Natural killer cell treated with Interleukin-12 subunit alpha and Interleukin-12 subunit beta and Interleukin-15 and Interleukin-18, amount 100 ng/mL, for 72 hours (primary cell): ENCODE results near the gene NBPF3. TPM values are rescaled to one million over a fixed set of nuclear protein-coding genes. Genes with fewer than 3 reads are reported as not detected.
"Not testable (repeated sequence)": the region's sequence is repeated elsewhere in the genome, so short reads cannot be mapped to it uniquely, and the experiment has no call there.

Experiments used
- ATAC-seq, 2 donors: fragments of 150-1000 bp; cut with Tn5 transposase in 1 of 2; sonication (Bioruptor Pico), chemical (Tn5 transposase) in 1 of 2; 2 replicates each; pipeline ENCODE4 v1.10.0; 2021
- DNase-seq: peaks from one replicate; pipeline ENCODE4 v3.0.0; 2022; ENCODE audit warnings: low spot score
- H3K27ac Mint-ChIP-seq, 2 donors: 1 replicate in 1 of 2; 2 replicates in 1 of 2; pipeline ENCODE4 v1.8.0; 2022; ENCODE audit warnings: mixed read lengths in 2 of 2, mild to moderate bottlenecking in 1 of 2, moderate library complexity in 1 of 2
- H3K27me3 Mint-ChIP-seq, 2 donors: 1 replicate in 1 of 2; 2 replicates in 1 of 2; pipeline ENCODE4 v1.8.0; 2022; ENCODE audit warnings: mixed read lengths in 2 of 2
- H3K36me3 Mint-ChIP-seq: one replicate; pipeline ENCODE4 v1.8.0; 2022; ENCODE audit warnings: mixed read lengths
- H3K4me1 Mint-ChIP-seq, 2 donors: 1 replicate in 1 of 2; 2 replicates in 1 of 2; pipeline ENCODE4 v1.8.0; 2022; ENCODE audit warnings: low read depth in 2 of 2, mixed read lengths in 2 of 2, mild to moderate bottlenecking in 1 of 2
- H3K4me3 Mint-ChIP-seq: one replicate; pipeline ENCODE4 v1.8.0; 2022; ENCODE audit warnings: mixed read lengths
- H3K9me3 Mint-ChIP-seq: 2 replicates; pipeline ENCODE4 v1.8.0; 2022; ENCODE audit warnings: mixed read lengths
- total RNA-seq, 2 donors: library from RNA; stranded (reverse); gene quantifications; one replicate each; pipeline ENCODE4 v1.2.3, GENCODE V29; 2022

NBPF3 gene
- total RNA-seq, 2 donors from 2014 or later = 6.6 to 16.5 TPM

GRCh38 chr1:21428481-21429073, 11.4 kb upstream of the NBPF3 start:
- not testable (repeated sequence) for DNase-seq, H3K9me3 Mint-ChIP-seq, H3K27ac Mint-ChIP-seq, H3K4me3 Mint-ChIP-seq, H3K4me1 Mint-ChIP-seq, H3K36me3 Mint-ChIP-seq
- peak; percentile 7 to 25 for ATAC-seq
- H3K27me3 Mint-ChIP-seq = peaks cover 11 to 20% of the 10 kb centered on the region in 2 donors

DNA sequence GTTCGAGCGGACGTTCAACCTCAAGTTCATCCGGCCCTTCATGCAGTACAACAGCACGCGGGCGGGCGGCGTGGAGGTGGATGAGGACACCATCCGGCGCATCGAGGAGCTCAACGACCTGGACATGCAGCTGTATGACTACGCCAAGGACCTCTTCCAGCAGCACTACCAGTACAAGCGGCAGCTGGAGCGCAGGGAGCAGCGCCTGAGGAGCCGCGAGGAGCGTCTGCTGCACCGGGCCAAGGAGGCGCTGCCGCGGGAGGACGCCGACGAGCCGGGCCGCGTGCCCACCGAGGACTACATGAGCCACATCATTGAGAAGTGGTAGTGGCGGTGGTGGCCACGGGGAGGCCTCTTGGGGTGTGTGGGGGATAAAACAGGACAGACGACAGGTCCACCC, 10.7 kb upstream of the NBPF3 start:
- H3K27me3 Mint-ChIP-seq = peaks cover 12 to 20% of the 10 kb centered on the region in 2 donors
- not testable (repeated sequence) for H3K4me3 Mint-ChIP-seq, H3K27ac Mint-ChIP-seq, DNase-seq, H3K36me3 Mint-ChIP-seq, H3K9me3 Mint-ChIP-seq, ATAC-seq, H3K4me1 Mint-ChIP-seq

- not testable (repeated sequence) for H3K9me3 Mint-ChIP-seq, DNase-seq, H3K4me1 Mint-ChIP-seq, H3K27ac Mint-ChIP-seq, H3K36me3 Mint-ChIP-seq, H3K4me3 Mint-ChIP-seq, ATAC-seq
- H3K27me3 Mint-ChIP-seq = peaks cover 9 to 14% of the 10 kb centered on the region in 2 donors
Measured at GRCh38 chr1:21430875-21431274, 9.1 kb upstream of the NBPF3 start.

DNA sequence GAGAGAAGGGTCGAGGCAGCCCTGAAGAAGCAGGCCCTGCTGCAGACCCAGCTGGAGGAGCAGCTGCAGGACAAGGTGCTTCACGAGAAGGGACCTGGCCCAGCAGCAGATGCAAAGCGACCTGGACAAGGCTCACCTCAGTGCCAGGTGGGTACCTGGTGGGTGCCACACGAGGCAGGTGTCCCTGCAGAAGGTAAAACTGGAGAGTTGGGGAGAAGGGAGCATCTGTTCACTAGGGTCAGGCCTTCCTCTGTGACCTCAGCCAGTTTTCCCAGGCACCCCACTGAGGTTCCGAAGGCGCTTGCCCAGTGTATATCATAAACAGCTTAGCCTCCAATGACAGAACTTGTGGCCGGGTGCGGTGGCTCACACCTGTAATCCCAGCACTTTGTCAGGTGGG, 5.5 kb upstream of the NBPF3 start:
- no peak for DNase-seq
- no peak overlapping the region for H3K4me3 Mint-ChIP-seq
- H3K36me3 Mint-ChIP-seq = no peaks in the 10 kb centered on the region
- H3K27ac Mint-ChIP-seq = no peak overlapping the region
- ATAC-seq = no peak
- no peaks in the 10 kb centered on the region for H3K9me3 Mint-ChIP-seq
- H3K4me1 Mint-ChIP-seq = peaks cover 0 to under 1% of the 10 kb centered on the region in 2 donors
- H3K27me3 Mint-ChIP-seq = peaks cover 0 to 8% of the 10 kb centered on the region in 2 donors

GRCh38 chr1:21435646-21436487, 4.1 kb upstream of the NBPF3 start:
- no peak for DNase-seq
- ATAC-seq = no peak
- Mint-ChIP-seq H3K9me3 (no peaks in the 10 kb centered on the region), H3K27me3 (peaks cover 0 to 8% of the 10 kb centered on the region in 2 donors), H3K36me3 (no peaks in the 10 kb centered on the region), H3K4me3 (no peak overlapping the region), H3K27ac (no peak overlapping the region), H3K4me1 (peaks cover 8 to 9% of the 10 kb centered on the region in 2 donors)

- H3K4me3 Mint-ChIP-seq = peak overlapping the region; percentile 30
- peaks cover 10 to 14% of the 10 kb centered on the region in 2 donors for H3K4me1 Mint-ChIP-seq
- no peak for ATAC-seq
- H3K27ac Mint-ChIP-seq = no peak overlapping the region
- peaks cover 0 to 8% of the 10 kb centered on the region in 2 donors for H3K27me3 Mint-ChIP-seq
- no peak for DNase-seq
- H3K36me3 Mint-ChIP-seq = no peaks in the 10 kb centered on the region
- no peaks in the 10 kb centered on the region for H3K9me3 Mint-ChIP-seq
Measured at GRCh38 chr1:21436488-21437340, 3.2 kb upstream of the NBPF3 start.

DNA sequence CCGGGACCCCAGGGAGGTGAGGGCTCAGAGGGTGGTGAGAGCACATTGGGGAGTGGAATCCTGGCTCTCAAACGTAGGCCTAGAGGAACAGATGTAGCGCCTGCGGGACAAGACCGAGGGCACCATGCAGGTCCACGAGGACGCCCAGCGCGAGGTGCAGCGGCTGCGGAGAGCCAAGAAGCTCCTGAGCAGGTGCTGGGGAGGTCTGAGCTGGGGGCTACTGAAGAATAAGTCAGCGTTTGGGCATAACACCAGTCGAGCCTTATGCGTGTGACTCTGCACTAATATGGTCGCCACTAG, 2.6 kb upstream of the NBPF3 start:
- Mint-ChIP-seq H3K4me3 (peak overlapping the region; percentile 30), H3K27me3 (peaks cover 0 to 8% of the 10 kb centered on the region in 2 donors), H3K4me1 (peaks cover 10 to 14% of the 10 kb centered on the region in 2 donors), H3K27ac (no peak overlapping the region), H3K36me3 (no peaks in the 10 kb centered on the region), H3K9me3 (no peaks in the 10 kb centered on the region)
- DNase-seq (no peak), ATAC-seq (no peak)

GRCh38 chr1:21438646-21439312, 1.2 kb upstream of the NBPF3 start:
- H3K27me3 Mint-ChIP-seq, DNase-seq, H3K27ac Mint-ChIP-seq, H3K36me3 Mint-ChIP-seq, ATAC-seq, H3K9me3 Mint-ChIP-seq: not testable (repeated sequence)
- Mint-ChIP-seq H3K4me1 (peaks cover 10 to 14% of the 10 kb centered on the region in 2 donors), H3K4me3 (peak overlapping the region; percentile 96)

GRCh38 chr1:21439345-21439720, 604 bp upstream of the NBPF3 start:
- Mint-ChIP-seq H3K4me1 (peaks cover 10 to 14% of the 10 kb centered on the region in 2 donors), H3K27ac (peak overlapping the region; percentile 73 to 76), H3K4me3 (peak overlapping the region; percentile 96), H3K36me3 (no peaks in the 10 kb centered on the region), H3K9me3 (no peaks in the 10 kb centered on the region), H3K27me3 (peaks cover 0 to 5% of the 10 kb centered on the region in 2 donors)
- ATAC-seq = no peak
- no peak for DNase-seq

DNA sequence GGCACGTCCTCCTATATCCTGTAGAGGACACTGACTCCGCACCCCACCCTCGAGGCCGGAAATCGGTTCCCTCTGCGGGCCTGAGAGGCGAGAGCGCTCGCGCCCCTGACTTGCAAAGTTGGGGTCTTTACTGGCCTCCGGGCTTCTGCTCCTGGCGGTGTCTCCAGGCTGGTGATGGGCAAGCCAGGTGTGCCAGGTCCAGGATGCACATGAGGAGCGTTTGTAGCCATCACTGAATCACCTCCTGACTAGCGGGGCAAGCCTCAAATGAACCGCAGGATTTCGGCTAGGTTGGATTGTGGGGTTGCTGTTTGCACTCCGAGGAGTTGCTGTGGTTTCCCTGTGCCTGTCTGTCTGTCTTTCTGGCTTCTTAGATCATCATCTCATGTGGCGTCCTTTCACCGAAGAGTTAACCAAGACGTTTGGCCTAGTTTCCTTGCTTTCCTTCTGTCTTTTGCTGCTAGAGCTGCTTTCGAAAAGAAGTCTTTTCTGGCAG, 741 bp downstream of the NBPF3 start:
- peak overlapping the region; percentile 32 to 73 for H3K27ac Mint-ChIP-seq

GRCh38 chr1:21446647-21447046, 6.7 kb downstream of the NBPF3 start:
- H3K4me3 Mint-ChIP-seq, DNase-seq, H3K9me3 Mint-ChIP-seq, H3K27me3 Mint-ChIP-seq, ATAC-seq, H3K36me3 Mint-ChIP-seq, H3K27ac Mint-ChIP-seq: not testable (repeated sequence)
- peaks cover 5 to 12% of the 10 kb centered on the region in 2 donors for H3K4me1 Mint-ChIP-seq

More for the DNA sequence above, 741 bp downstream of the NBPF3 start:
- ATAC-seq = peak; percentile 26 to 63
- H3K9me3 Mint-ChIP-seq, H3K27me3 Mint-ChIP-seq, DNase-seq, H3K36me3 Mint-ChIP-seq: not testable (repeated sequence)
- Mint-ChIP-seq H3K4me3 (peak overlapping the region; percentile 96), H3K4me1 (peaks cover 10 to 14% of the 10 kb centered on the region in 2 donors)

DNA sequence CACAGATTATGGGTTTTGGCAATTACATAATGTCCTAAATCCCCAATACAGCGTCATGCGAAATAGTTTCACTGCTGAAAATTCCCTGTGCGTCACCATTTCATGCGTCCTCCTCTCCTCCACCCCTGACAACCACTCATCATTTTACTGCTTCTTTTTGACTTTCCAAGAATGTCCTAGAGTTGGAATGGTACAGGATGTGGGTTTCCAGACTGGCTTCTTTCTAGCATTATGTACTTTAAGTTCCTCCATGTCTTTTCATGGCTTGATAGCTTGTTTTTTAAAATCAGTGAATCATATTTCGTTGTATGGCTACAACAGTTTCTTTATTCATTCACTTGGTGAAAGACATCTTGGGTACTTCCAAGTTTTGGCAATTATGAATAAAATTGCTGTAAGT, 7.4 kb downstream of the NBPF3 start:
- Mint-ChIP-seq H3K36me3 (no peaks in the 10 kb centered on the region), H3K4me3 (no peak overlapping the region), H3K4me1 (peaks cover 5 to 12% of the 10 kb centered on the region in 2 donors), H3K27ac (no peak overlapping the region), H3K9me3 (no peaks in the 10 kb centered on the region), H3K27me3 (peaks cover 0 to 7% of the 10 kb centered on the region in 2 donors)
- ATAC-seq (no peak), DNase-seq (no peak)

DNA sequence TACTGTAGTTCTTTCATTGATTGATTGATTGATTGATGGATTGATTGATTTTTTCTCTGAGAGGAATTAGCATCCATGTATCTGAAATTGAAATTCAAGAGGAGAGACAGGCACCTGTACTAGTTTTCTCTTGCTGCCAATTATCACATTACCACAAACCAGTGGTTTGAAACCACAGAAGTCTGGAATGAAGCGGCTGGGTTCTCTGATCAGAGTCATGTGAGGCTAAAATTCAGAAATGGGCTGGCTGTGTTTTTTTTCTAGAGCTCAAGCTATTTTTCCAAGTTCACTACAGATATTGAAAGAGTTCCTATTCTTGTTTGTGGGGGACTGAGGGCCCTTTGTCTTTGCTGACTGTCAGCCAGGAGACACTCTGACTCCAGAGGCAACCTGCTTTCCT, 10.0 kb downstream of the NBPF3 start:
- no peak overlapping the region for H3K4me3 Mint-ChIP-seq
- DNase-seq (no peak), ATAC-seq (no peak)
- no peak overlapping the region for H3K27ac Mint-ChIP-seq
- peaks cover 0 to 9% of the 10 kb centered on the region in 2 donors for H3K27me3 Mint-ChIP-seq
- no peaks in the 10 kb centered on the region for H3K9me3 Mint-ChIP-seq
- peaks cover 17 to 28% of the 10 kb centered on the region in 2 donors for H3K4me1 Mint-ChIP-seq
- H3K36me3 Mint-ChIP-seq = no peaks in the 10 kb centered on the region
